HepG2 (cell line): ENCODE measurements around the gene DLG2. TPM values are rescaled to one million over a fixed set of nuclear protein-coding genes. Genes with fewer than 3 reads are reported as not detected.

Experiments
- ATAC-seq: fragments of 200-7000 bp; cut with Tn5 transposase; 3 replicates; pipeline ENCODE4 v1.9.1; 2020; ENCODE audit warnings: mild to moderate bottlenecking, moderate library complexity
- BruUV-seq: library from RNA; stranded (reverse); fragments of 400-500 nt; replicated peaks from 2 replicates; lab custom pipeline; 2021; lab: Mats Ljungman, UMichigan
- CTCF ChIA-PET: fragments of 300-600 bp; formaldehyde crosslinking; extraction: SDS; loops from one replicate; lab custom pipeline; 2021; ENCODE audit warnings: low total read pairs, inconsistent platforms, low intra/inter-chr PET ratio; lab: Yijun Ruan, JAX
- POLR2A ChIA-PET: fragments of 350-600 bp; sonication (Branson Sonifier 250); formaldehyde crosslinking; loops from one replicate; lab custom pipeline; 2020; ENCODE audit warnings: antibody characterized with exemption, inconsistent platforms; lab: Yijun Ruan, JAX
- DNase-seq: peaks from one replicate; pipeline ENCODE4 v3.0.0-alpha.2; 2015; ENCODE audit warnings: low spot score
- FAIRE-seq: peaks from 3 replicates; lab custom pipeline; 2011; peaks lifted over from hg19 to GRCh38; lab: Jason Lieb, UNC
- H2AFZ ChIP-seq: one replicate; pipeline ENCODE4 v1.6.1; 2011; ENCODE audit warnings: low read length, inconsistent platforms
- H3K27ac ChIP-seq: fragments of 300-600 bp; 3 replicates; pipeline ENCODE4 v1.8.0; 2011; ENCODE audit warnings: mixed run types, mild to moderate bottlenecking, mixed read lengths, low read length, inconsistent platforms; ENCODE audit not compliant: insufficient read depth; ENCODE audit errors: extremely low read length
- H3K27me3 ChIP-seq, 2 experiments: fragments of 200-600 bp in 1 of 2; 2 replicates in 1 of 2; 3 replicates in 1 of 2; pipeline versions ENCODE4 v1.6.0 to v1.8.0; 2011; ENCODE audit warnings: low read length in 2 of 2, mild to moderate bottlenecking in 2 of 2, moderate library complexity in 2 of 2, inconsistent platforms in 1 of 2; ENCODE audit not compliant: insufficient read depth in 2 of 2, control insufficient read depth in 1 of 2
- H3K36me3 ChIP-seq, 2 experiments: fragments of 200-600 bp in 1 of 2; replicated peaks in 1 of 2; 2 replicates in 1 of 2; 3 replicates in 1 of 2; pipeline versions ENCODE4 v1.5.1 to v1.8.0; 2011; ENCODE audit warnings: low read length in 2 of 2, inconsistent platforms in 1 of 2; ENCODE audit not compliant: insufficient read depth in 2 of 2, control insufficient read depth in 1 of 2
- H3K4me1 ChIP-seq: 2 replicates; pipeline ENCODE4 v1.5.1; 2012; ENCODE audit warnings: low read length, inconsistent platforms; ENCODE audit not compliant: insufficient read depth
- H3K4me2 ChIP-seq: 2 replicates; pipeline ENCODE4 v1.6.0; 2011; ENCODE audit warnings: low read depth, low read length, inconsistent platforms
- H3K4me3 ChIP-seq, 3 experiments: fragments of 200-600 bp in 1 of 3; sonication (generic), shearing (Covaris generic) in 1 of 3; replicated peaks in 1 of 3; 2 replicates each; pipeline ENCODE4 v1.5.1; 2011 to 2016; ENCODE audit warnings: low read length in 3 of 3, inconsistent platforms in 2 of 3, low read depth in 2 of 3, mild to moderate bottlenecking in 2 of 3, control low read depth in 1 of 3, mixed read lengths in 1 of 3; ENCODE audit not compliant: insufficient read depth in 1 of 3
- H3K79me2 ChIP-seq: one replicate; pipeline ENCODE4 v1.6.1; 2011; ENCODE audit warnings: low read length, inconsistent platforms; ENCODE audit not compliant: insufficient read depth
- H3K9ac ChIP-seq: 2 replicates; pipeline ENCODE4 v1.6.0; 2011; ENCODE audit warnings: mild to moderate bottlenecking, low read depth, low read length, inconsistent platforms; ENCODE audit not compliant: insufficient read depth
- H3K9me3 ChIP-seq: 2 replicates; pipeline ENCODE4 v1.5.1; 2012; ENCODE audit warnings: mild to moderate bottlenecking, low read length
- H4K20me1 ChIP-seq: 2 replicates; pipeline ENCODE4 v1.6.0; 2011; ENCODE audit warnings: inconsistent platforms, mild to moderate bottlenecking, low read length, moderate library complexity; ENCODE audit not compliant: insufficient read depth
- GABPA ChIP-seq, 2 experiments: IDR thresholded peaks; 2 replicates each; pipeline ENCODE4 v1.6.1; 2011 to 2016; ENCODE audit warnings: low read depth in 2 of 2, low read length in 1 of 2, missing biosample characterization in 1 of 2, missing genetic modification characterization in 1 of 2
- GABPB1 ChIP-seq: IDR thresholded peaks from 2 replicates; pipeline ENCODE4 v1.6.1; 2016; ENCODE audit warnings: mild to moderate bottlenecking, missing genetic modification reagents, moderate library complexity, missing compliant biosample characterization
- HNF1A ChIP-seq, 2 experiments: sonication (generic) in 1 of 2; formaldehyde crosslinking in 1 of 2; IDR thresholded peaks; 2 replicates each; pipeline versions ENCODE4 v1.4.0 to v1.6.1; 2016 to 2020; ENCODE audit warnings: borderline replicate concordance in 1 of 2, low read depth in 1 of 2, mild to moderate bottlenecking in 1 of 2, missing genetic modification reagents in 1 of 2
- MIXL1 ChIP-seq: IDR thresholded peaks from 2 replicates; pipeline ENCODE4 v1.6.1; 2016
- NCOA5 ChIP-seq: sonication (generic); formaldehyde crosslinking; IDR thresholded peaks from 2 replicates; pipeline ENCODE4 v1.4.0; 2020; ENCODE audit warnings: missing genetic modification reagents
- NKX3-1 ChIP-seq: sonication (generic); formaldehyde crosslinking; IDR thresholded peaks from 2 replicates; pipeline ENCODE4 v1.5.0; 2020; ENCODE audit warnings: missing genetic modification reagents
- POLR2G ChIP-seq: fragments of 200-400 bp; formaldehyde crosslinking; IDR thresholded peaks from 2 replicates; pipeline ENCODE4 v1.6.1; 2018; ENCODE audit warnings: mild to moderate bottlenecking, low read depth, low read length, moderate library complexity
- RBM22 ChIP-seq: fragments of 200-400 bp; formaldehyde crosslinking; optimal IDR thresholded peaks from 2 replicates; pipeline ENCODE3; 2017; ENCODE audit warnings: mild to moderate bottlenecking, low read length, moderate library complexity
- XRCC5 ChIP-seq: fragments of 200-400 bp; formaldehyde crosslinking; optimal IDR thresholded peaks from 2 replicates; pipeline ENCODE3; 2017; ENCODE audit warnings: mild to moderate bottlenecking, low read length
- ZFY ChIP-seq: sonication (generic); formaldehyde crosslinking; IDR thresholded peaks from 2 replicates; pipeline ENCODE4 v1.4.0; 2020; ENCODE audit warnings: missing genetic modification reagents
- ZKSCAN1 ChIP-seq: fragments of 150-350 bp; IDR thresholded peaks from 2 replicates; pipeline ENCODE4 v1.6.1; 2014; ENCODE audit warnings: low read length
- ZNF10 ChIP-seq: sonication (generic); formaldehyde crosslinking; IDR thresholded peaks from 2 replicates; pipeline ENCODE4 v1.4.0; 2020; ENCODE audit warnings: mild to moderate bottlenecking, low read depth, missing genetic modification reagents, borderline replicate concordance
- ZNF446 ChIP-seq: sonication (generic); formaldehyde crosslinking; IDR thresholded peaks from 2 replicates; pipeline ENCODE4 v1.5.0; 2020; ENCODE audit warnings: mild to moderate bottlenecking, missing genetic modification reagents
- ZNF501 ChIP-seq: sonication (generic); formaldehyde crosslinking; IDR thresholded peaks from 2 replicates; pipeline ENCODE4 v1.5.1; 2020; ENCODE audit warnings: mild to moderate bottlenecking, moderate library complexity, missing genetic modification reagents
- ZNF678 ChIP-seq: sonication (generic); formaldehyde crosslinking; IDR thresholded peaks from 2 replicates; pipeline ENCODE4 v1.4.0; 2020; ENCODE audit warnings: mild to moderate bottlenecking, missing genetic modification reagents
- ZNF713 ChIP-seq: sonication (generic); formaldehyde crosslinking; IDR thresholded peaks from 2 replicates; pipeline ENCODE4 v1.4.0; 2020; ENCODE audit warnings: mild to moderate bottlenecking, missing genetic modification reagents
- ZNF776 ChIP-seq: sonication (generic); formaldehyde crosslinking; IDR thresholded peaks from 2 replicates; pipeline ENCODE4 v1.4.0; 2020; ENCODE audit warnings: mild to moderate bottlenecking, missing genetic modification reagents
- ZNF878 ChIP-seq: sonication (generic); formaldehyde crosslinking; IDR thresholded peaks from 2 replicates; pipeline ENCODE4 v1.8.1; 2023; ENCODE audit warnings: mild to moderate bottlenecking, missing genetic modification reagents, moderate library complexity
- WGBS: methylation state at CpG from one replicate; pipeline ENCODE4 v1.1.6; 2017; ENCODE audit warnings: low lambda C conversion rate; 5-methylcytosine and 5-hydroxymethylcytosine counted together
- in situ Hi-C: cut with HindIII; loops from 2 replicates; pipeline ENCODE4 v1.10.0; 2017; ENCODE audit warnings: low pct_unique_long_range_greater_than_20kb; ENCODE audit not compliant: extremely low pct_ligation_motif_present
- intact Hi-C: fragments of 100-400 bp; cut with micrococcal nuclease; formaldehyde crosslinking; loops from one replicate; pipeline ENCODE4 v1.10.0; 2022; ENCODE audit not compliant: unreplicated experiment
- polyA plus RNA-seq, 8 experiments: library from polyadenylated mRNA; depleted of rRNA in 3 of 8; stranded (reverse) in 7 of 8; unstranded in 1 of 8; fragments of >200 nt; fragmentation: Illumina TruSeq in 4 of 8; extraction: Trizol in 4 of 8; gene quantifications; 2 replicates each; pipeline versions ENCODE4 v1.2.1 to v1.2.3, GENCODE V29; 2011 to 2016; ENCODE audit warnings: low read depth in 4 of 8, missing spikeins in 1 of 8, mixed read lengths in 1 of 8; ENCODE audit not compliant: insufficient read depth in 1 of 8
- total RNA-seq, 5 experiments: library from RNA; depleted of rRNA; stranded (reverse); fragments of >200 nt; fragmentation: Illumina TruSeq; extraction: Trizol; gene quantifications; 2 replicates each; pipeline ENCODE4 v1.2.3, GENCODE V29; 2016; ENCODE audit warnings: low read depth in 1 of 5

The DLG2 gene
- total and polyA plus RNA-seq, 2 of the 13 experiments (the other 11 are each of a cell fraction or from before 2014, with no cell fraction given): 0.46 to 1.0 TPM

- DNase-seq (no peak), FAIRE-seq (no peak), ATAC-seq (no peak)
- Histone ChIP-seq H3K79me2 (peaks cover 22% of the 10 kb centered on the region), H3K4me1 (peaks cover 21% of the 10 kb centered on the region), H3K9me3 (no peaks in the 10 kb centered on the region), H3K4me2 (no peak overlapping the region), H3K9ac (no peak overlapping the region), H4K20me1 (no peaks in the 10 kb centered on the region), H3K4me3 (no peak overlapping the region), H3K36me3 (peaks cover 0 to 17% of the 10 kb centered on the region in 2 experiments; a peak in 2 of 5 replicates), H3K27ac (no peak overlapping the region), H3K27me3 (no peaks in the 10 kb centered on the region; a peak in 1 of 5 replicates), H2AFZ (no peak overlapping the region)
- intact Hi-C loops: no loop called here
- TF ChIP-seq ZNF501 (CRISPR knock-in tag) (no peak), GABPA (IDR thresholded peaks at IDR 0.05; ENCODE audit: low read depth, low read length) (no peak), GABPA (CRISPR knock-in tag; IDR thresholded peaks at IDR 0.05; ENCODE audit: low read depth) (no peak), ZNF713 (CRISPR knock-in tag) (no peak), MIXL1 (no peak), RBM22 (no peak), ZNF776 (no peak), NCOA5 (CRISPR knock-in tag) (no peak), ZNF678 (CRISPR knock-in tag) (no peak), ZFY (CRISPR knock-in tag) (no peak), POLR2G (no peak), ZKSCAN1 (no peak), ZNF878 (no peak), ZNF446 (no peak), ZNF10 (CRISPR knock-in tag) (no peak), XRCC5 (no peak), HNF1A (IDR thresholded peaks at IDR 0.05; ENCODE audit: low read depth) (no peak), HNF1A (CRISPR knock-in tag; IDR thresholded peaks at IDR 0.05; ENCODE audit: borderline replicate concordance) (no peak), GABPB1 (CRISPR knock-in tag) (no peak), NKX3-1 (CRISPR knock-in tag) (no peak)
- WGBS: 75% methylated on average over 3 of the region's 3 CpGs
- ChIA-PET POLR2A (interaction anchor here (1.5 kb wide), 2 partner anchors 10 to 25 kb away, joined by 5 to 7 read pairs; partner anchors contain the start of genes DLG2 and TMEM126B), CTCF (no interaction called here)
- no TSS peak for BruUV-seq
- in situ Hi-C loops: no loop called here
Measured at GRCh38 chr11:85652786-85653447, 25.8 kb upstream of the DLG2 start.
